CD4-positive, alpha-beta T cell treated with Interleukin-15 for 4 hours (primary cell): Measurements from ENCODE around the gene KRTAP10-5.
A peak's percentile ranks its signal among the peaks of the same experiment; 100 is the strongest.

Source experiments
- DNase-seq: peaks from one replicate; pipeline ENCODE4 v3.0.0-alpha.2; 2020; ENCODE audit warnings: low spot score

Gene KRTAP10-5

DNA sequence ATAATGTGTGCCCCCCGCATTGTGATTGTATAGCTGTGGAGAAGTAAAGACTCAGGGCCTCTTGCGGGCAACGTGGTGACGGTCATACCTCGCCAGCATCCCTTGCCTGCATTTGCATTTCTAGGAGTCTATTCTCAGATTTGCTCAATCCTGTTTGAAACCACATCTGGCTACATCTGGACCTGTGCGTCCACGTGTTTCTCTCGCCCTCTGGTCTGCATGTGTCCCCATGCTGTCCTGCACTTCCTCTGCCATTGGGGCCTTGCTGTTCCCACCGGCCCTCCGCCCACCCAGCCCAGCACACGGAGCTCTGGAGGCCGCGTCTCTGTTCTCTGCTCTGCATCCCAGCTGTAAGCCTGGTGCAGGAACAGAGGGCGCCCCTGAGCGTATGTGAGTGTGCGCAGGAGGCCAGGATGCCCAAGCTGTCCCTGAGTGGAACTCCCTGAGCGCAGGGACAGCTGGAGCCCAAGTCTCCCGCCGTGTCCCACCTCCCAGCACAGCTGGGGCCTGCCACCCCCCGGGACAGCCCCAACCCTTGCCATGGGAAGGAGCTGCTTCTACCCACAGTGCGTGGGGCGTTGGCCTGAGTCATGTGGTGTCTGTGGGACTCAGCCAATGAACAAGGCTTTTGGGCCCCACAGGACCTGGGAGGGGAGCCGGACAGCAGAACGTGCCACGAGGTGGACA, 30.7 kb downstream of the KRTAP10-5 start:
- DNase-seq, result no peak

DNA sequence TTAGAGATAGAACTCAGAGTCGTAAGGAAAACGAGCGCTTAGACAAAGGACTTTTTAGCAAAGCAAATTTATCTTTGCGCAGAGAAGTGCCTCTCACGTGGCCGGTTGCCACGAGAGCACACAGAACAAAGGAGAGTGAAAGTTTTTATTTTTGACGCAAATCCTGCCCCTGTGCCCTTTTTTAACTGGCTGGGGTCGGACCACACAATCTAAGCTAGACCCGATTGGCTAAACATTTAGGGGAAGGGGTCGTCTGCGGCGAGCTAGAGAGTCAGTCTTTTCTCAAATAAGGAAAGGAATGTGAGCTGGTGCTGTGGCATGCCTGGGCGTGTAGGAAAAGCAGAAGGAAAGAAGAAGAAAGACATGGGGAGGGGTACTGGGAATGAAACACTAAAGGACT, 31.5 kb downstream of the KRTAP10-5 start:
- DNase-seq, result no peak

- DNase-seq, result no peak
These were observed 32.0 kb downstream of the KRTAP10-5 start for GRCh38 chr21:44548381-44548780.

- peak; percentile 37 for DNase-seq
These were observed 32.6 kb downstream of the KRTAP10-5 start for GRCh38 chr21:44547656-44548331.

DNA sequence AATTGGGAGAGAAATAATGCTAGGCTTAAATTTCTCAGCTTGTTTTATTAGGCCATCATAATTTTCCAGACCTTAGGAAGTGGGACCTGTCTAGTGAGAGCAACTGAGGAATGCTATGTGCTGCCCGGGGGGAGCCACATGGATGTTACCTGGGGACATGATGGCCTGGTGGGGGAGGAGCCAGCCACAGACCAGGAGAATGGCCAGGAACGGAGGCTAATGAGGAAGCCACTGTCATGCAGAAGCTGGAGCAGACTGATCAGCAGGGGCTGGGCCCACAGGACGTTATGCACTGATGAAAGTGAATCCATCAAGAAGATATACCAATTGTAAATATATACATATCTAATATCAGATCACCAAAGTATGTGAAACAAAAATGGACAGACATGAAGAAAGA, 35.8 kb downstream of the KRTAP10-5 start:
- no peak for DNase-seq

DNA sequence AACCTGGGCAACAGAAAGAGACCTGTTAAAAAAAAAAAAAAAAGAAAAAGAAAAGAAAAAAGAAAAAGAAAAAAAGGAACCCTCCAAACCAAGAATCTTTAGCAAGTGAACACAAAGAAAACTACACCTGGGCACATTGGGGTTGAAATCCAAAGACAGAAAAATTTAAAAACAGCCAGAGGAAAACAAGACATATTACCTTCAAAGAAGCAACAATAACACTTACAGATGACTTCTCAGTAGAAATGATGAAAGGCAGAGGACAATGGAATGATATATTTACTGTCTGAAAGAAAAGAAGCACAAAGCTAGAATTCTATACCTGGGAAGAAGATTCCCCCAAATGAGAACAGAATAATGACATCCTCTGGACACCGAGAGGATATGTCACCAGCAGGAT, 37.7 kb downstream of the KRTAP10-5 start:
- no peak for DNase-seq

- no peak for DNase-seq
These were observed 39.6 kb downstream of the KRTAP10-5 start for GRCh38 chr21:44540741-44541288.

DNA sequence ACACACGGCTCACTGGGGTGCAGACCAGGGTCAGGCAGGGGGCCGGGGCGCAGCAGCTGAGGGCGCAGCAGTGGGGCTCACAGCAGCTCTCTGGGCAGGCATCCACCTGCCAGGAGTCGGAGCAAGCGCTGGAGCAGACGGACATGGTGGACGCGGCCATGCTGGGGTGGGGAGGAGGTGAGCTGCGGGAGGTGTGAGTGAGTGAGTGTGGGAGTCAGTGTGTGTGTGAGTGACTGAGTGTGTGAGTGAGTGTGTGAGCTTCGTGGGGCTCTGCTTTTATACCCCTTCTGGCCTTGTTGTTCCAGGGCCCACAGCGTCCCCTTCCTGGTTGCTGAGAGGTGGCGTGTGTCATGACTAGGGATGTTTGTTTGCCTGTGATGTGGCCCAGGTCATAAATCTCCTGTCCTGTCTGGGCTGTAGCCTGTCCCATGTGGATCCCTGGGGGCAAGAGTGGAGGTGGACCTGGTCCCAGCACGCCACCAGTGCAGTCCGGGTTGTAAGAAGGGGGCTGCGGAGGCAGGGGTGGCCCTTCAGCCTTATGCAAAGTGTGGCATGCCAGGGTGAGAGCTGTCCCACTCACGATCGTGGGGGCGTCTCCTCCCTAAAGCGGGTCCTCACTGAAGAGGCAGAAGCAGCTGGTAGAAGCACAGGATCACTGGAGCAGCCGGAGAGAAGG, 40.3 kb downstream of the KRTAP10-5 start, which contains the start of gene KRTAP10-1:
Gene KRTAP10-1 (minus strand): TSS at position 205 of the 676 bp plus-strand sequence. CDS start 45 bp downstream, at position 160.
- no peak for DNase-seq

- DNase-seq, result no peak
These were observed 41.4 kb downstream of the KRTAP10-5 start for GRCh38 chr21:44539046-44539445.

GRCh38 chr21:44537930-44538911, 42.2 kb downstream of the KRTAP10-5 start:
- DNase-seq, result no peak

- DNase-seq, result no peak
These were observed 44.4 kb downstream of the KRTAP10-5 start for GRCh38 chr21:44535963-44536362.

GRCh38 chr21:44534688-44535087, 45.7 kb downstream of the KRTAP10-5 start:
- no peak for DNase-seq

DNA sequence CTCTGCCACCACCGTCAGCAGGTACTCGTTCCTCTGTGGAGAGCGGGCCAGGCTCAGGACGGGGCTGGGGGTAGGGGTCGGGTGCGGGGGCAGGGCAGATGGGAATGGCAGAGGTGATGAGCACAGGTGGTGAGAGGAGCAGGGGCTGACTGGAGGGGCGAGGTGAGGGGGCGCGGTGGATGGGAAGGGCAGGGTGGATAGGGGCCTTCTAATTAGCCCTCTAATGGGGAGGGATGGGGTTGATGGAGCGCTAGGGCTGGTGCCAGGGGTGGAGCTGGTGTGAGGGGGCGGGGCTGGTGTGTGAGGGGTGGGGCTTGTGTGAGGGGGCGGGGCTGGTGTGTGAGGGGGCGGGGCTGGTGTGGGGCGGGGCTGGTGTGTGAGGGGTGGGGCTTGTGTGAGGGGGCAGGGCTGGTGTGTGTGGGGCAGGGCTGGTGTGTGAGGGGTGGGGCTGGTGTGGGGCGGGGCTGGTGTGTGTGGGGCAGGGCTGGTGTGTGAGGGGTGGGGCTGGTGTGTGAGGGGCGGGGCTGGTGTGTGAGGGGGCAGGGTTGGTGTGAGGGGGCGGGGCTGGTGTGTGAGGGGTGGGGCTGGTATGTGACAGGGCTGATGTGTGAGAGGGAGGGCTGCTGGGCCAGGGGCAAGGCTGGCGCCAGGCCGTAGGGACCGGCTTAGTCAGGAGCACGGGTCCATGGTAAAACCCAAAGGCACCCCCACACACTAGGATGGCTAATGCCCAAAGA, 46.3 kb downstream of the KRTAP10-5 start:
- DNase-seq, result no peak

GRCh38 chr21:44533121-44533890, 47.1 kb downstream of the KRTAP10-5 start:
- no peak for DNase-seq

DNA sequence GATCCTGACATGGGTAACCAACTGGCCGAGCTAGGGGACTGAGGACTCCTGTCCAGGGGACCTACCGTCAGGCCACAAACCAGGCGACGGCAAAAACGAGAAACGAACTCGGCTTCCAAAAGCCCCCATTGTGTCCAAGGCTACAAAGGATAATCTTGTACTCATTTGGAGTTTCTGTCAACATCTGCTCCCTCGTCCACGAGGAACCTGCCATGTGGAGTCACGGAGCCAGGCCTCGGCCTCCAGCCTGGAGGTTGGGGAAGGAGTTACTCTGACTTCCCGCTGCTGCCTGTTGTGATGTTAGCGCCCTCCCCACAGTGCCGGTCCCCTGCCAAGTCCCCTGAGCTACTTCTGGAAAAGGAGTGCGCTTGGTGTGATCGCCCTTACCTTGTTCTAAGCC, 47.7 kb downstream of the KRTAP10-5 start:
- DNase-seq, result no peak

DNA sequence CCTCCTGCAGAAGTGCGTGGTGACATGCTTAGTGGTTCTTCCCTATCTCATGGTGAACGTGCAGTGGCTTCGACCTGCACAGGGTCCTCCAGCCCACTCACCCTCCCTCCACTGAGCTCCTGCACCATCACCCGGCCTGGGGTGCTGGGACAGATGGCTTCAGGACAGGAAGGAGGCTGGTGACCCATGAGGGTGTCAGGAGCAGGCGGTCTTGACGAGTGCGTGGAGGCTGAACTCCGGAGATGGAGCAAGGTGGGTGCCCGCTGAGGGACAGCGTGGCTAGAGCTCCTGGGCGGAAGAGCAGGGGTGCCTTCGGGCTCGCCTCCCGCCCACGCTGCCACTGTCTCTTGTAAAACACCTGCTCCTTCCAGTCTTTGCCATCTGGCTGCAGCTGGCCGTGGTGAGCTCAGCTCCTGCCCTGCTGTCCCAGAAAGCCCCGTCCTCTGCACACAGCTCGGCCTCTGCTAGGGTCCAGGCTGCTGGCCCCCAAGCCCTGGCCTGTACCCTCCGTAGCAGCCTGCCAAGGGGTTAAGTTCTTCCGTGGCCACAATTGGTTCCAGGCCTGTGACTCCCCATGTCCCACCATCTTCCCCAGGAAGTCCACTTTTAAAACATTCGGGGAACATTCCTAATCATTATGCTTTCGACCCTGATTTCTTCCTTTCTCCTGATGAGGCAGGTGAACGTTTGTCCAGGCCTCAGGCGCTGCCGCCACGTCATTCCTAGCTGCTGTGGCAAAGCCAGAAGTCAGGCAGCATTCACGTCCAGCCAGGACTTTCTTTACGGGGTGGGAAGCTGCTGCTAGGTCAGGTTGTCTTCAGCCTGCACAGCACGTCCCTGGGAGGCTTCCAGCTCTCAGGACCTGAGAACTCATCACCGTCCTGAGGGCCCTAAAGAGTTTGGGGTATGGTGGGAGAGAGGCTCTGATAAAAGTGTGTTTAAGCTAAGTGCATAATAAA, 48.5 kb downstream of the KRTAP10-5 start:
- DNase-seq, result no peak

DNA sequence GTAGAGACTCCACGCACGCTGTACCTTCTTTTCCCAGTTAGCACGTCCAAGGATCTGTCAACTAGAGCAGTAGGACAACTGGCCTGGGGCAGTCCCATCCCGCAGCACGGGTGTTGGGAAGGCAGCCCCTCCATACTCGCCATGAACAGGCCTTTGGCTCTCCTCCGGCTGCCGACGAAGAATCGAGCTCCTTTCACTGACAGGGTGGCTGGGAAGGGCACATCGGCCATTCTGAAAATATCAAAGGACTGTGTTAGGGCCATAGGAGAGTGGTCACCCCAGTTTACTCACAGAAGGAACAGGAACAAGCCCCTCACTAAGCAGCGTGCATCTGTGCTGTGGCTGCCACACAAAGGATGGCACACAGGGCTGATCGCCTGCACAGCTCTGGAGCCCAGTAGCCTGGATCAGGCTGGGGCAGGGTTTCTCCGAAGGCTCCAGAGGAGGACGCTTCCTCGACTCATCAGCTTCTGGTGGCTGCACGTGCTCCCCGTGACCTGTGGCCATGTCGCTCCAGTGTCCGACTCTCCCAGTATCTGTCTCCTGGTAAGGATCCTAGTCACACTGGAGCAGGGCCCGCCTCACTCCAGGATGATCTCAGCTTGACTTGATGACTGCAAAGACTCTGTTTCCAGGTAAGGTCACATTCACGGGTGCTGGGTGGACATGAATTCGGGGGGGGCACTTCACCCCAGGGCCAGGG, 49.4 kb downstream of the KRTAP10-5 start:
- DNase-seq, result no peak

GRCh38 chr21:44530221-44530902, 50.0 kb downstream of the KRTAP10-5 start:
- no peak for DNase-seq
